Measurements from ENCODE around the gene TMEM50B. TPM values are rescaled to one million over a fixed set of nuclear protein-coding genes. Genes with fewer than 3 reads are reported as not detected.

TMEM50B gene
- total and polyA plus RNA-seq, 2 donors (not counting 1 experiment from before 2014, with no cell fraction given) = 28.4 to 60.8 TPM

GRCh38 chr21:33492571-33492970 lies 12.8 kb upstream of the TMEM50B start:
- Histone ChIP-seq H4K20me1 (ENCODE audit: control insufficient read depth, extremely low read depth, insufficient read depth, low read length) (no peaks in the 10 kb centered on the region), H3K9me3 (ENCODE audit: control insufficient read depth, insufficient read depth, low read depth, low read length) (no peaks in the 10 kb centered on the region), H3K36me3 (ENCODE audit: control insufficient read depth, insufficient read depth, low read length) (no peaks in the 10 kb centered on the region), H2AFZ (ENCODE audit: low read length) (no peak overlapping the region), H3K9ac (ENCODE audit: insufficient read depth, low read length) (no peak overlapping the region), H3K4me2 (ENCODE audit: extremely low read depth, insufficient read depth, low read length) (no peak overlapping the region), H3K4me1 (ENCODE audit: control insufficient read depth, extremely low read depth, insufficient read depth, low read length) (peaks cover 2% of the 10 kb centered on the region), H3K27me3 (ENCODE audit: control insufficient read depth, insufficient read depth, low read length) (peaks cover 2% of the 10 kb centered on the region), H3K27ac (ENCODE audit: insufficient read depth, low read length) (no peak overlapping the region), H3K79me2 (ENCODE audit: control insufficient read depth, insufficient read depth, low read length) (no peaks in the 10 kb centered on the region), H3K4me3 (replicated peaks in 1 of 4; ENCODE audit: control extremely low read depth in 1 of 4, insufficient read depth in 1 of 4, low read depth in 3 of 4, low read length in 4 of 4) (no peak overlapping the region)
- TF ChIP-seq EZH2 (IDR thresholded peaks at IDR 0.05; ENCODE audit: low read length, missing control alignments) = no peak
- TF ChIP-seq, protein P1, sequence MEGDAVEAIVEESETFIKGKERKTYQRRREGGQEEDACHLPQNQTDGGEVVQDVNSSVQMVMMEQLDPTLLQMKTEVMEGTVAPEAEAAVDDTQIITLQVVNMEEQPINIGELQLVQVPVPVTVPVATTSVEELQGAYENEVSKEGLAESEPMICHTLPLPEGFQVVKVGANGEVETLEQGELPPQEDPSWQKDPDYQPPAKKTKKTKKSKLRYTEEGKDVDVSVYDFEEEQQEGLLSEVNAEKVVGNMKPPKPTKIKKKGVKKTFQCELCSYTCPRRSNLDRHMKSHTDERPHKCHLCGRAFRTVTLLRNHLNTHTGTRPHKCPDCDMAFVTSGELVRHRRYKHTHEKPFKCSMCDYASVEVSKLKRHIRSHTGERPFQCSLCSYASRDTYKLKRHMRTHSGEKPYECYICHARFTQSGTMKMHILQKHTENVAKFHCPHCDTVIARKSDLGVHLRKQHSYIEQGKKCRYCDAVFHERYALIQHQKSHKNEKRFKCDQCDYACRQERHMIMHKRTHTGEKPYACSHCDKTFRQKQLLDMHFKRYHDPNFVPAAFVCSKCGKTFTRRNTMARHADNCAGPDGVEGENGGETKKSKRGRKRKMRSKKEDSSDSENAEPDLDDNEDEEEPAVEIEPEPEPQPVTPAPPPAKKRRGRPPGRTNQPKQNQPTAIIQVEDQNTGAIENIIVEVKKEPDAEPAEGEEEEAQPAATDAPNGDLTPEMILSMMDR (conservative IDR thresholded peaks at IDR 0.05 in 1 of 2, IDR thresholded peaks at IDR 0.05 in 1 of 2; ENCODE audit: low read depth in 1 of 2, low read length in 2 of 2) = no peak
- peak in 1 of 2 donors; percentile 76 for DNase-seq (ENCODE audit: low read depth in 2 of 2)

DNA sequence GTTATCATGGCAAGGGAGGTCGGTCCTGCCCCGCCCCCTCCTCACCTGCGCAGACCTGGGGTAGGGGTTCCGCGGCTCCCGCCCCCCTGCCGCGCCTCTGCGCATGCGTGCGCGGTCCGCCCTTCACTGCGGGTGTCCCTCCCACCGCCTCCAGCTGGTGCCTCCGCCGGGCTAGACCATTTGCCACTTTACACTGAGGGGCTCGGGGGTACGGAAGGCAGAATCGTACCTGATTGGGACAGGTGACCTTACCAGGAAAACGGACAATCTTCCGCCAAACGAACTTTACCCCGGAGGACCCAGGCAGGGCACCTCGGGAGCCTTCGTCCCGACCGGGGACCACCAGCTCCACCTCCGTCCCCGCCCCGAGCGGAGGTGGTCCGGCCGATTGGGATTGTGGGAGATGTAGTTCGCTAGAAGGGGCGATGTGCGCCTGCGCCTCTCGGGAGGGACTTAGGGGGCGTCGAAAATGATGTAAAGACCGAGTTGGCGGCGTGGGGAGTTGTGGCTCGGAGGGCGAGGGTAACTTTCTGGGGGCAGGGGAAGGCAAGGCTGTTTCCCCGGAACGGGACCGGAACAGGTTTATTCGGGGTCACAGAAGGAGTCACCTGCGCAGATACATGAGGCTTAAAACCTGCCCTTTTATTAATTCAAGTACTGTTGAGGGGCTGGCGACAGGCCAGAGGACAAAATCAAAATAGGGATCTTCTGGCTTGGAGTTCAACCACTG lies 11.8 kb upstream of the TMEM50B start, which contains the start of gene DNAJC28:
DNAJC28 (minus strand) TSS at position 344 of the 730 bp plus-strand sequence. CDS start 2,323 bp downstream, outside the sequence.
- H2AFZ ChIP-seq (ENCODE audit: low read length) = peak within 1 kb of the TSS; percentile 100
- TF ChIP-seq, protein P1 (conservative IDR thresholded peaks at IDR 0.05 in 1 of 2, IDR thresholded peaks at IDR 0.05 in 1 of 2; ENCODE audit: low read depth in 1 of 2, low read length in 2 of 2) = no peak
- no peak for TF ChIP-seq EZH2 (IDR thresholded peaks at IDR 0.05; ENCODE audit: low read length, missing control alignments)
- peak within 1 kb of the TSS; percentile 87 for H3K27ac ChIP-seq (ENCODE audit: insufficient read depth, low read length)
- H3K27me3 ChIP-seq (ENCODE audit: control insufficient read depth, insufficient read depth, low read length) = peaks cover 2% of the 10 kb centered on the region
- no peaks in the 10 kb centered on the region for H3K36me3 ChIP-seq (ENCODE audit: control insufficient read depth, insufficient read depth, low read length)
- peaks cover 2% of the 10 kb centered on the region for H3K4me1 ChIP-seq (ENCODE audit: control insufficient read depth, extremely low read depth, insufficient read depth, low read length)
- no peaks in the 10 kb centered on the region for H3K79me2 ChIP-seq (ENCODE audit: control insufficient read depth, insufficient read depth, low read length)
- peak; percentile 88 to 91 for DNase-seq (ENCODE audit: low read depth in 2 of 2)
- peak within 1 kb of the TSS; percentile 87 to 98 (median 90) for H3K4me3 ChIP-seq (replicated peaks in 1 of 4; ENCODE audit: control extremely low read depth in 1 of 4, insufficient read depth in 1 of 4, low read depth in 3 of 4, low read length in 4 of 4)
- H3K9me3 ChIP-seq (ENCODE audit: control insufficient read depth, insufficient read depth, low read depth, low read length) = no peaks in the 10 kb centered on the region
- H3K4me2 ChIP-seq (ENCODE audit: extremely low read depth, insufficient read depth, low read length) = peak within 1 kb of the TSS; percentile 98
- peak within 1 kb of the TSS; percentile 83 for H3K9ac ChIP-seq (ENCODE audit: insufficient read depth, low read length)
- H4K20me1 ChIP-seq (ENCODE audit: control insufficient read depth, extremely low read depth, insufficient read depth, low read length) = no peaks in the 10 kb centered on the region

DNA sequence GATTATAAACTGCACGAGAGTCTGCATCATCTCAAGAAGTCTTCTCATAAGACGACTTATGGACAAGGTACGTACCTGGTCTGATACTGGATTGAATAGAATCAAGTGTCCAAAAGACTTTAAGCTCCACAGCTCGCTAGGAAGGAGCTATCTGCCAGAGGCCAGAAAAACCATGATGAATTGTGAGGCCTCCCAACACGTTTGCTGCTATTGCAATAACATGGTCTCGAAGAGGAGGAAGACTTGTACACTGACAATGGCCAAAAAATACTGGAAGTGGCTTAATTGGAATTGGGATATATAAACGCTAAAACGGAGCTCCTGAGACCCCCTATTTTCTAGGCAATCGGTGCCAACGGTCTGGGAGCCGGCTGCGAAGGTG lies 11.2 kb upstream of the TMEM50B start:
- peak overlapping the region; percentile 87 to 98 (median 90) for H3K4me3 ChIP-seq (replicated peaks in 1 of 4; ENCODE audit: control extremely low read depth in 1 of 4, insufficient read depth in 1 of 4, low read depth in 3 of 4, low read length in 4 of 4)
- no peaks in the 10 kb centered on the region for H4K20me1 ChIP-seq (ENCODE audit: control insufficient read depth, extremely low read depth, insufficient read depth, low read length)
- TF ChIP-seq EZH2 (IDR thresholded peaks at IDR 0.05; ENCODE audit: low read length, missing control alignments) = no peak
- TF ChIP-seq, protein P1 (conservative IDR thresholded peaks at IDR 0.05 in 1 of 2, IDR thresholded peaks at IDR 0.05 in 1 of 2; ENCODE audit: low read depth in 1 of 2, low read length in 2 of 2) = no peak
- peak overlapping the region; percentile 83 for H3K9ac ChIP-seq (ENCODE audit: insufficient read depth, low read length)
- peaks cover 2% of the 10 kb centered on the region for H3K4me1 ChIP-seq (ENCODE audit: control insufficient read depth, extremely low read depth, insufficient read depth, low read length)
- H3K79me2 ChIP-seq (ENCODE audit: control insufficient read depth, insufficient read depth, low read length) = no peaks in the 10 kb centered on the region
- peak overlapping the region; percentile 87 for H3K27ac ChIP-seq (ENCODE audit: insufficient read depth, low read length)
- peak overlapping the region; percentile 98 for H3K4me2 ChIP-seq (ENCODE audit: extremely low read depth, insufficient read depth, low read length)
- no peaks in the 10 kb centered on the region for H3K9me3 ChIP-seq (ENCODE audit: control insufficient read depth, insufficient read depth, low read depth, low read length)
- H3K36me3 ChIP-seq (ENCODE audit: control insufficient read depth, insufficient read depth, low read length) = no peaks in the 10 kb centered on the region
- DNase-seq (ENCODE audit: low read depth in 2 of 2) = peak in 1 of 2 donors; percentile 6
- H3K27me3 ChIP-seq (ENCODE audit: control insufficient read depth, insufficient read depth, low read length) = peaks cover 2% of the 10 kb centered on the region
- peak overlapping the region; percentile 100 for H2AFZ ChIP-seq (ENCODE audit: low read length)

Data from fibroblast of lung (primary cell).